ENCODE results near the gene CALCOCO2. TPM values are rescaled to one million over a fixed set of nuclear protein-coding genes. Genes with fewer than 3 reads are reported as not detected.

The CALCOCO2 gene
- total RNA-seq, 2 donors from 2014 or later = 112 to 152 TPM

DNA sequence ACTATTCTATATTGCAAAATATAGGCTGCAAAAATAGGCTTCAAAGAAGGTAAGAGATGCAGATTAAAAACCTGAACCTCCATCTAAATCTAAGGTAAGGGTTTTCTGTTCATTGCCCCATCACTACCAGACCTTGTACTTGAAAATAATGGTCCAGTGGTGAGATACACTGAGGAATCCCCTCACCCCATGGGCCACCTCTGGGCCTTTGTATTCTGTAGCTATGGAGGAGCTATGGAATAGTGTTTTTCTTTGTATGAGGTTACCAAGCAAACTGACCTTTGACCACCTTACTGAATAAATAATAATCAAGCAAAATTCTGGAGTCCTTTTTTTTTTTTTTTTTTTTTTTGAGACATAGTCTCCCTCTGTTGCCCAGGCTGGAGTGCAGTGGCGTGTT, 72.6 kb downstream of the CALCOCO2 start:
- peaks cover 0 to 6% of the 10 kb centered on the region in 2 donors for H3K4me1 ChIP-seq
- H3K27me3 ChIP-seq = no peaks in the 10 kb centered on the region
- no peak for TF ChIP-seq CTCF (IDR thresholded peaks at IDR 0.05)
- H3K36me3 ChIP-seq = no peaks in the 10 kb centered on the region
- no peak for DNase-seq (ENCODE audit: low spot score)
- H3K9me3 ChIP-seq = no peaks in the 10 kb centered on the region
- no peak overlapping the region for H3K4me3 ChIP-seq
- no peak overlapping the region for H3K27ac ChIP-seq

GRCh38 chr17:48904428-48904827, 73.6 kb downstream of the CALCOCO2 start:
- no peak for TF ChIP-seq CTCF (IDR thresholded peaks at IDR 0.05)
- H3K9me3 ChIP-seq = no peaks in the 10 kb centered on the region
- no peaks in the 10 kb centered on the region for H3K36me3 ChIP-seq
- H3K4me3 ChIP-seq = no peak overlapping the region
- H3K27me3 ChIP-seq = no peaks in the 10 kb centered on the region
- no peak overlapping the region for H3K27ac ChIP-seq
- peaks cover 0 to 11% of the 10 kb centered on the region in 2 donors for H3K4me1 ChIP-seq
- no peak for DNase-seq (ENCODE audit: low spot score)

DNA sequence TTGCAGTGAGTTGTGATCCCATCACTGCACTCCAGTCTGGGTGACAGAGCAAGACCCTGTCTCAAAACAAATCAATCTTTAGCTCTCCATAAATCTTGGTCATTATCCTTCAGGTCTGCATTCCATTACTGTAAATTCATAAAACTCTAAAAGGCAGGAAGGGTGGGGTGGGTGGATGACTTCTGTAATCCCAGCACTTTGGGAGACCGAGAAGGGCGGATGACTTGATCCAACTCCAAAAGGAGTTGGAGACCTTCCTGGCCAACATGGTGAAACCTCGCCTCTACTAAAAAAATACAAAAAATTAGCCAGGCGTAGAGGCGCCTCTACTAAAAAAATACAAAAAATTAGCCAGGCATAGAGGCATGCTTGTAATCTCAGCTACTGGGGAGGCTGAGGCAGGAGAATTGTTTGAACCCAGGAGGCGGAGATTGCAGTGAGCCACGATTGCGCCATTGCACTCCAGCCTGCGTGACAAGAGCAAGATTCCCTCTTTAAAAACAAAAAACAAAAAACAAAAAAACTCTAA, 75.2 kb downstream of the CALCOCO2 start:
- Histone ChIP-seq H3K4me1 (peaks cover 0 to 27% of the 10 kb centered on the region in 2 donors), H3K27me3 (no peaks in the 10 kb centered on the region), H3K4me3 (no peak overlapping the region), H3K36me3 (peaks cover 7% of the 10 kb centered on the region), H3K27ac (no peak overlapping the region), H3K9me3 (no peaks in the 10 kb centered on the region)
- no peak for TF ChIP-seq CTCF (IDR thresholded peaks at IDR 0.05)
- DNase-seq (ENCODE audit: low spot score) = no peak

- Histone ChIP-seq H3K4me3 (peak overlapping the region; percentile 81 to 93), H3K27ac (peak overlapping the region; percentile 90 to 91)
- DNase-seq (ENCODE audit: low spot score) = no peak
Measured at GRCh38 chr17:48907713-48908046, 76.8 kb downstream of the CALCOCO2 start.

GRCh38 chr17:48908047-48908843, 77.4 kb downstream of the CALCOCO2 start, which contains the start of gene UBE2Z:
TSS of gene UBE2Z (plus strand) at chr17:48908407. CDS start at chr17:48908504, 97 bp downstream.
- H3K9me3 ChIP-seq = no peaks in the 10 kb centered on the region
- H3K27me3 ChIP-seq = no peaks in the 10 kb centered on the region
- DNase-seq (ENCODE audit: low spot score) = peak; percentile 91
- H3K36me3 ChIP-seq = peaks cover 15% of the 10 kb centered on the region
- H3K4me3 ChIP-seq = peak within 1 kb of the TSS; percentile 81 to 93
- peak in 1 of 2 donors; percentile 40 for TF ChIP-seq CTCF (IDR thresholded peaks at IDR 0.05)
- H3K27ac ChIP-seq = peak within 1 kb of the TSS; percentile 90 to 91
- peaks cover 0 to 36% of the 10 kb centered on the region in 2 donors for H3K4me1 ChIP-seq

More at GRCh38 chr17:48907713-48908046, 76.8 kb downstream of the CALCOCO2 start:
- no peak for TF ChIP-seq CTCF (IDR thresholded peaks at IDR 0.05)
- Histone ChIP-seq H3K4me1 (peaks cover 0 to 36% of the 10 kb centered on the region in 2 donors), H3K9me3 (no peaks in the 10 kb centered on the region), H3K36me3 (peaks cover 10% of the 10 kb centered on the region), H3K27me3 (no peaks in the 10 kb centered on the region)
